ENCODE results near the gene PGAP2.

The PGAP2 gene

DNA sequence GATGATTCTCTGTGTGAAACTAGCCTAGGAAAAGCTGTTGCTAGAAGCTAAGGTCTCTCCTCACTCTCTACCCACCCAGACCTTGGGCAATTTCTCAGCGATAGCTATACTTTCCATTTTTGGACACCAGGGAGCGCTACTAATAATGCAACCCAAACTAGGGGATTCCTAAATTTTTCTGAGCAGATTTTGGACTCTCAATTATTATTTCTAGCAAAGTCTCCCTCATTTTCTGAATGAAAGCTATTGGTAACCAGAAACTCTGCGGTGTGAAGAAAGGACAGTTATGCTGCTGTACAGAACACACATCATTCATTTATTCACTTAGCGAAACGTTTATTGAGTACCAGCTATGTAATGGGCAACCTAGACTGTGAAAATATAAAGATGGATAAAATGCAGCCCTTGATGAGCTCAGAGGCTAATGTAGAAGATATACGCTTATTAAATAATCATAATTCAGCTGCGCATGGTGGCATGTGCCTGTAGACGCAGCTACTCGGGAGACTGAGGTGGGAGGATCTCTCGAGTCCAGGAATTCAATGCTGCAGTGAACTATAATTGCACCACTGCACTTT, 41.0 kb downstream of the PGAP2 start:
- TF ChIP-seq ZFX (IDR thresholded peaks at IDR 0.05; ENCODE audit: borderline replicate concordance): no peak
- TF ChIP-seq CTCF (IDR thresholded peaks at IDR 0.05): peak; percentile 84
- no peak overlapping the region for H3K27ac ChIP-seq

DNA sequence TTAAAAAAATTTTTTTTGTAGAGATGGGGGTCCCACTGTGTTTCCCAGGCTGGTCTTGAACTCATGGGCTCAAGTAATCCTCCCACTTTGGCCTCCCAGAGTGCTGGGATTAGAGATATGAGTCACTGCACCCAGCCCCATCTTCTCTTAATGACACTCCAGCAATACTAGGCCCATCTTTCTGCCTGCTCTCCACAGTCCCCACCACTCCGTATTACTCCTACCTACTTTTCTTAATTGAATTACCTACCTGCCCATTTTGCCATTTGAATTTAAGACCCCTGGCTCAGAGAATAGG, 45.1 kb downstream of the PGAP2 start:
- TF ChIP-seq ZFX (IDR thresholded peaks at IDR 0.05; ENCODE audit: borderline replicate concordance) (no peak), CTCF (IDR thresholded peaks at IDR 0.05) (no peak)
- H3K27ac ChIP-seq: no peak overlapping the region

DNA sequence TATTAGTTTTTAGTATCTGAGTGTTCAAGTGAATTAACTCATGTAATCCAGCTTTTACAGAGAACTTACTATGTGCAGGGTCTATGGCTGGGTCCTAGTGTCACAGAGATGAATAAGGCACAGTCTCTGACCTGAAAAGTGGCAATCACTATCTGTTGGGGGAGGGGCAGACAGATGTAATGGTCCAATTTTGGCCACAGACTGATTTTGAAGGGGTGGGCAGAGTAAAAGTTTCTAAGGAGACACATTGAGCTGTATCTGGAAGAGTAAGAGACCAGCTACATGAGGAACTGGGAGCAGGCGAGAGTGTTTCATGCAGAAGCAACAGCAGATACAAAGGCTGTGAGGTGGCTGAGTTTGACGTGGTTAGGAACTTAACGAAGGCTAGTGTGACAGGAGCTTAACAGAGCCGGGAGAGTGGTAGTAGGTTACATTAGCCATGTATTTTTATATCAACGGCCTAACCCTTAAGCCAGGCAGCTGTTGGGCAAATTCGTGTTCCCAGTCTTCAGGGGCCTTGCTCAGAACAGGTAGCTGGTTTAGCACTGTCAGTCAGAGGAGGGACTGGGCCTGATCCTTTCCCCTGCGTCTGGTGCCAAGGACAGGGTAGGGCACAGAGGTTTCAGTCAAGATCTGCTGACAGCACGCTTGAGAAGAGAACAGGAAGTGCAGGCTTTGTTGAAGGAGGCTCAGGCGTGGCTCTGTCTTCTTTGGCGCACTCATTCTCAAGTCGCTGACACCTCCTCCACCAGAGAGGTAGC, 45.7 kb downstream of the PGAP2 start:
- no peak for TF ChIP-seq CTCF (IDR thresholded peaks at IDR 0.05)
- TF ChIP-seq ZFX (IDR thresholded peaks at IDR 0.05; ENCODE audit: borderline replicate concordance): no peak
- H3K27ac ChIP-seq: no peak overlapping the region

DNA sequence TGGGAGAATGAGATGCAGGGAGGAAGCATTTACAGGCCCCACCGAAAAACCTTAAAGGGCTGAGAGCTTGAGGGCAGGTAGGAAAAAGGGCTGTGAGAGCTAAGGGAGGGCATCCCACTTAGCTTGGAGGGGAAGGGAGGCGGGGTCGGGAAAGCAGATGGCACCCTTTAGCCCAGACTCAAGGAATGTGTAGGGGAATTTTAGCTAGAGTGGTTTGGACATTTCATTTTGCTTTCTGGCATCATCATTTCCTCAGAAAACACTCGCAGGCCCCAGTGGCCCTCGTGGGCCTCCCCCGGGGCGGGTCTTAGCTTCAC, 46.3 kb downstream of the PGAP2 start:
- TF ChIP-seq ZFX (IDR thresholded peaks at IDR 0.05; ENCODE audit: borderline replicate concordance) (no peak), CTCF (IDR thresholded peaks at IDR 0.05) (no peak)
- peak overlapping the region; percentile 75; the same call in 1 of the 2 replicates for H3K27ac ChIP-seq

- H3K27ac ChIP-seq: peak within 1 kb of the TSS; percentile 75
- TF ChIP-seq ZFX (IDR thresholded peaks at IDR 0.05; ENCODE audit: borderline replicate concordance) (no peak), CTCF (IDR thresholded peaks at IDR 0.05) (peak; percentile 97)
Observed at GRCh38 chr11:3854977-3855807, 46.8 kb downstream of the PGAP2 start, which contains the start of gene STIM1. Gene STIM1 (plus strand): TSS chr11:3855664. CDS start chr11:3856271, 607 bp downstream.

DNA sequence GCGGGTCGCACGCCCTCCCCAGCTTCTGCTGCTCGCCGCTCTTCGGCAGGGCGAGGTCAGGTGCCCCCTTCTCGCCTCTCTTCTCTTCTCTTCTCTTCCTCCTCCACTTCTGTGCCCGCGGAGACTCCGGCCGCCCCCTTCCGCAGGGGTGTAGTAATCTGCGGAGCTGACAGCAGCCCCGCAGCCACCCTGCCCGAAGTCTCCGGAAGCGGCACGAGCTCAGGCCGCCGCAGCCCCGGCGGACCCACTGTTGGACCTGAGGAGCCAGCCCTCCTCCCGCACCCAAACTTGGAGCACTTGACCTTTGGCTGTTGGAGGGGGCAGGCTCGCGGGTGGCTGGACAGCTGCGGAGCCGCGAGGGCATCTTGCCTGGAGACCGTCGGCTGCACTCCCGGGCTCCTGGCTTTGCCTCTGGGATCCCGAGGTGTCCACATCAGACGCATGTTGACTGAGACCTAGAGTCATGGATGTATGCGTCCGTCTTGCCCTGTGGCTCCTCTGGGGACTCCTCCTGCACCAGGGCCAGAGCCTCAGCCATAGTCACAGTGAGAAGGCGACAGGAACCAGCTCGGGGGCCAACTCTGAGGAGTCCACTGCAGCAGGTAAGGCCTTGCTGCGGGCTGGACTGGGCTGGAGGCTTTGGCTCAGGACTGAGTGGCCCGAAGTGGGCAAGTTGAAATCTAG, 47.6 kb downstream of the PGAP2 start:
- no peak for TF ChIP-seq ZFX (IDR thresholded peaks at IDR 0.05; ENCODE audit: borderline replicate concordance)
- TF ChIP-seq CTCF (IDR thresholded peaks at IDR 0.05): no peak
- peak overlapping the region; percentile 75; the same call in 1 of the 2 replicates for H3K27ac ChIP-seq

Data from 22Rv1 (cell line).